ENCODE measurements around the gene CIB4.

Gene CIB4

GRCh38 chr2:26644188-26644835 is 3.1 kb upstream of the CIB4 start:
- DNase-seq (ENCODE audit: low read depth in 1 of 2, low spot score in 1 of 2), result no peak

- DNase-seq (ENCODE audit: low read depth in 1 of 2, low spot score in 1 of 2), result no peak
Observed at GRCh38 chr2:26642429-26642828, 1.3 kb upstream of the CIB4 start.

GRCh38 chr2:26640331-26640745 is 828 bp downstream of the CIB4 start:
- DNase-seq (ENCODE audit: low read depth in 1 of 2, low spot score in 1 of 2), result no peak

- DNase-seq (ENCODE audit: low read depth in 1 of 2, low spot score in 1 of 2), result no peak
Observed at GRCh38 chr2:26639685-26640243, 1.4 kb downstream of the CIB4 start.

- no peak for DNase-seq (ENCODE audit: low read depth in 1 of 2, low spot score in 1 of 2)
Observed at GRCh38 chr2:26637811-26638310, 3.3 kb downstream of the CIB4 start.

GRCh38 chr2:26636935-26637334 is 4.2 kb downstream of the CIB4 start:
- no peak for DNase-seq (ENCODE audit: low read depth in 1 of 2, low spot score in 1 of 2)

GRCh38 chr2:26635401-26635800 is 5.8 kb downstream of the CIB4 start:
- no peak for DNase-seq (ENCODE audit: low read depth in 1 of 2, low spot score in 1 of 2)

GRCh38 chr2:26634636-26635230 is 6.4 kb downstream of the CIB4 start:
- no peak for DNase-seq (ENCODE audit: low read depth in 1 of 2, low spot score in 1 of 2)

GRCh38 chr2:26633993-26634595 is 7.1 kb downstream of the CIB4 start:
- DNase-seq (ENCODE audit: low read depth in 1 of 2, low spot score in 1 of 2), result no peak

GRCh38 chr2:26633351-26633945 is 7.7 kb downstream of the CIB4 start:
- DNase-seq (ENCODE audit: low read depth in 1 of 2, low spot score in 1 of 2), result no peak

- no peak for DNase-seq (ENCODE audit: low read depth in 1 of 2, low spot score in 1 of 2)
Observed at GRCh38 chr2:26632624-26633185, 8.5 kb downstream of the CIB4 start.

GRCh38 chr2:26631401-26632170 is 9.6 kb downstream of the CIB4 start:
- no peak for DNase-seq (ENCODE audit: low read depth in 1 of 2, low spot score in 1 of 2)

- no peak for DNase-seq (ENCODE audit: low read depth in 1 of 2, low spot score in 1 of 2)
Observed at GRCh38 chr2:26630669-26631360, 10.4 kb downstream of the CIB4 start.

- DNase-seq (ENCODE audit: low read depth in 1 of 2, low spot score in 1 of 2), result no peak
Observed at GRCh38 chr2:26630235-26630634, 10.9 kb downstream of the CIB4 start.

GRCh38 chr2:26629751-26630150 is 11.4 kb downstream of the CIB4 start:
- DNase-seq (ENCODE audit: low read depth in 1 of 2, low spot score in 1 of 2), result no peak

- DNase-seq (ENCODE audit: low read depth in 1 of 2, low spot score in 1 of 2), result no peak
Observed at GRCh38 chr2:26629346-26629630, 11.9 kb downstream of the CIB4 start.

- no peak for DNase-seq (ENCODE audit: low read depth in 1 of 2, low spot score in 1 of 2)
Observed at GRCh38 chr2:26628561-26629345, 12.4 kb downstream of the CIB4 start.

GRCh38 chr2:26627350-26628105 is 13.6 kb downstream of the CIB4 start:
- DNase-seq (ENCODE audit: low read depth in 1 of 2, low spot score in 1 of 2), result no peak

- no peak for DNase-seq (ENCODE audit: low read depth in 1 of 2, low spot score in 1 of 2)
Observed at GRCh38 chr2:26626606-26627005, 14.6 kb downstream of the CIB4 start.

Data from activated T-helper 1 cell treated with anti-CD3 and anti-CD28 coated beads, Interleukin-2, amount 50 U/mL, for 16 hours (primary cell).